ENCODE measurements around the gene ADAMTS12. TPM values are rescaled to one million over a fixed set of nuclear protein-coding genes. Genes with fewer than 3 reads are reported as not detected.

ADAMTS12 gene
- total RNA-seq, 2 experiments from 2014 or later: not detected

- Mint-ChIP-seq H3K4me1 (ENCODE audit: low read depth) (no peaks in the 10 kb centered on the region), H3K27ac (no peak overlapping the region), H3K9me3 (no peaks in the 10 kb centered on the region), H3K27me3 (peaks cover 2% of the 10 kb centered on the region), H3K36me3 (ENCODE audit: low read depth) (no peaks in the 10 kb centered on the region), H3K4me3 (no peak overlapping the region)
- no peak for TF ChIP-seq CTCF (IDR thresholded peaks at IDR 0.05)
- ATAC-seq (no peak), DNase-seq (no peak)
- ChIA-PET POLR2A (no interaction called here), CTCF (no interaction called here)
- intact Hi-C loops (cut with micrococcal nuclease): no loop called here
Measured at GRCh38 chr5:33781286-33781685, 110.5 kb downstream of the ADAMTS12 start.

GRCh38 chr5:33776151-33776660 lies 115.6 kb downstream of the ADAMTS12 start:
- no peaks in the 10 kb centered on the region for H3K4me1 Mint-ChIP-seq (ENCODE audit: low read depth)
- intact Hi-C loops (cut with micrococcal nuclease): no loop called here
- no peaks in the 10 kb centered on the region for H3K9me3 Mint-ChIP-seq
- no peak overlapping the region for H3K4me3 Mint-ChIP-seq
- H3K27me3 Mint-ChIP-seq: peaks cover 2% of the 10 kb centered on the region
- ChIA-PET CTCF (no interaction called here), POLR2A (no interaction called here)
- ATAC-seq (no peak), DNase-seq (no peak)
- no peak overlapping the region for H3K27ac Mint-ChIP-seq
- no peak for TF ChIP-seq CTCF (IDR thresholded peaks at IDR 0.05)
- no peaks in the 10 kb centered on the region for H3K36me3 Mint-ChIP-seq (ENCODE audit: low read depth)

- ChIA-PET CTCF (no interaction called here), POLR2A (no interaction called here)
- H3K4me1 Mint-ChIP-seq (ENCODE audit: low read depth): no peaks in the 10 kb centered on the region
- H3K9me3 Mint-ChIP-seq: no peaks in the 10 kb centered on the region
- H3K36me3 Mint-ChIP-seq (ENCODE audit: low read depth): no peaks in the 10 kb centered on the region
- H3K27ac Mint-ChIP-seq: no peak overlapping the region
- TF ChIP-seq CTCF (IDR thresholded peaks at IDR 0.05): no peak
- intact Hi-C loops (cut with micrococcal nuclease): no loop called here
- ATAC-seq: no peak
- no peak for DNase-seq
- H3K27me3 Mint-ChIP-seq: no peaks in the 10 kb centered on the region
- no peak overlapping the region for H3K4me3 Mint-ChIP-seq
Measured at GRCh38 chr5:33774341-33774740, 117.4 kb downstream of the ADAMTS12 start.

DNA sequence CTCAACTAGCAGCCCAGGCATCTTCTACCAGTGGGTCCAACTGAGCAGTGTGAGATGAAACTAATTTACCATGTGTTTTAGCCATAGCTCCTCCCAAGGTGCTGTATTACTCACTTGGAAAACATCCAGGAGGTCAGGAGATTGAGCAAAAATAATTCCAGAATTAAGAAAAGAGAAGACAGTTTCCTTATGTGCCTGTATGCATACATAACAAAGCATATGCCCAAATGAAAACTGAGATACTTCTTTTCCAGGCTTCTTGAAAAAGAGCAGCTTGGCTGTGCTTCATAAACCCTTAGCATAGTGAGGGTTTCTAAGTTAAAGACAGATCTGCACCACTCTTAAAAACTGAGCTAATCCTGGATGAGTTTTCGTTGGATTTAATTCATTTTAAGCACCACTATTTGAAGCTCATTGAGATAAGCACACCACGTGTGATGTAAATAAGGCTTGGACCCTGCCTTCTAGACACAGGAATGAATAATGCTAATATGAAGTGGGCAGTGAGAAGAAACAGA lies 119.4 kb downstream of the ADAMTS12 start:
- no peaks in the 10 kb centered on the region for H3K4me1 Mint-ChIP-seq (ENCODE audit: low read depth)
- intact Hi-C loops (cut with micrococcal nuclease): no loop called here
- ATAC-seq: no peak
- TF ChIP-seq CTCF (IDR thresholded peaks at IDR 0.05): no peak
- no peaks in the 10 kb centered on the region for H3K9me3 Mint-ChIP-seq
- H3K27ac Mint-ChIP-seq: no peak overlapping the region
- no peak for DNase-seq
- H3K27me3 Mint-ChIP-seq: no peaks in the 10 kb centered on the region
- ChIA-PET CTCF (no interaction called here), POLR2A (no interaction called here)
- H3K36me3 Mint-ChIP-seq (ENCODE audit: low read depth): no peaks in the 10 kb centered on the region
- no peak overlapping the region for H3K4me3 Mint-ChIP-seq

- intact Hi-C loops (cut with micrococcal nuclease): no loop called here
- ChIA-PET POLR2A (no interaction called here), CTCF (no interaction called here)
- no peak for DNase-seq
- no peaks in the 10 kb centered on the region for H3K27me3 Mint-ChIP-seq
- H3K36me3 Mint-ChIP-seq (ENCODE audit: low read depth): no peaks in the 10 kb centered on the region
- no peak overlapping the region for H3K27ac Mint-ChIP-seq
- no peak for TF ChIP-seq CTCF (IDR thresholded peaks at IDR 0.05)
- no peak overlapping the region for H3K4me3 Mint-ChIP-seq
- no peak for ATAC-seq
- no peaks in the 10 kb centered on the region for H3K9me3 Mint-ChIP-seq
- no peaks in the 10 kb centered on the region for H3K4me1 Mint-ChIP-seq (ENCODE audit: low read depth)
Measured at GRCh38 chr5:33769968-33770367, 121.8 kb downstream of the ADAMTS12 start.

Measured in activated CD8-positive, alpha-beta T cell treated with anti-CD3 and anti-CD28 coated beads for 36 hours (primary cell).